ENCODE results near the gene HMX1.

HMX1 gene

GRCh38 chr4:8910100-8910821, 38.6 kb upstream of the HMX1 start:
- no peak for DNase-seq (ENCODE audit: low read depth in 3 of 3)

GRCh38 chr4:8909548-8909947, 37.9 kb upstream of the HMX1 start:
- no peak for DNase-seq (ENCODE audit: low read depth in 3 of 3)

- no peak for DNase-seq (ENCODE audit: low read depth in 3 of 3)
Observed at GRCh38 chr4:8908206-8908893, 36.7 kb upstream of the HMX1 start.

GRCh38 chr4:8907596-8908205, 36.1 kb upstream of the HMX1 start:
- no peak for DNase-seq (ENCODE audit: low read depth in 3 of 3)

- no peak for DNase-seq (ENCODE audit: low read depth in 3 of 3)
Observed at GRCh38 chr4:8906991-8907595, 35.5 kb upstream of the HMX1 start.

- no peak for DNase-seq (ENCODE audit: low read depth in 3 of 3)
Observed at GRCh38 chr4:8906668-8906970, 35.0 kb upstream of the HMX1 start.

- DNase-seq (ENCODE audit: low read depth in 3 of 3) = no peak
Observed at GRCh38 chr4:8905773-8906667, 34.4 kb upstream of the HMX1 start.

GRCh38 chr4:8905226-8905772, 33.7 kb upstream of the HMX1 start:
- DNase-seq (ENCODE audit: low read depth in 3 of 3) = no peak

GRCh38 chr4:8904666-8905065, 33.0 kb upstream of the HMX1 start:
- no peak for DNase-seq (ENCODE audit: low read depth in 3 of 3)

- DNase-seq (ENCODE audit: low read depth in 3 of 3) = no peak
Observed at GRCh38 chr4:8904041-8904501, 32.4 kb upstream of the HMX1 start.

GRCh38 chr4:8901335-8901734, 29.7 kb upstream of the HMX1 start:
- no peak for DNase-seq (ENCODE audit: low read depth in 3 of 3)

- DNase-seq (ENCODE audit: low read depth in 3 of 3) = no peak
Observed at GRCh38 chr4:8900588-8900987, 28.9 kb upstream of the HMX1 start.

- no peak for DNase-seq (ENCODE audit: low read depth in 3 of 3)
Observed at GRCh38 chr4:8898419-8898818, 26.8 kb upstream of the HMX1 start.

GRCh38 chr4:8897251-8898167, 25.9 kb upstream of the HMX1 start:
- DNase-seq (ENCODE audit: low read depth in 3 of 3) = no peak

GRCh38 chr4:8896506-8896905, 24.9 kb upstream of the HMX1 start:
- no peak for DNase-seq (ENCODE audit: low read depth in 3 of 3)

GRCh38 chr4:8896071-8896470, 24.4 kb upstream of the HMX1 start:
- no peak for DNase-seq (ENCODE audit: low read depth in 3 of 3)

- DNase-seq (ENCODE audit: low read depth in 3 of 3) = no peak
Observed at GRCh38 chr4:8895295-8895694, 23.7 kb upstream of the HMX1 start.

GRCh38 chr4:8894424-8894816, 22.8 kb upstream of the HMX1 start:
- DNase-seq (ENCODE audit: low read depth in 3 of 3) = no peak

GRCh38 chr4:8893624-8894423, 22.2 kb upstream of the HMX1 start:
- no peak for DNase-seq (ENCODE audit: low read depth in 3 of 3)

GRCh38 chr4:8893227-8893623, 21.6 kb upstream of the HMX1 start:
- no peak for DNase-seq (ENCODE audit: low read depth in 3 of 3)

All from stimulated activated CD4-positive, alpha-beta T cell treated with anti-CD3 and anti-CD28 coated beads, TNF-alpha, amount 100 ng/mL, for 4 hours (primary cell).